HepG2 (cell line): Measurements from ENCODE around the gene ITPRIP. TPM values are rescaled to one million over a fixed set of nuclear protein-coding genes. Genes with fewer than 3 reads are reported as not detected.

Source experiments
- HDAC1 ChIP-seq: sonication (generic); formaldehyde crosslinking; IDR thresholded peaks from 2 replicates; pipeline ENCODE4 v1.5.1; 2020; ENCODE audit warnings: mild to moderate bottlenecking, missing genetic modification reagents
- MAZ ChIP-seq, 2 experiments: sonication (generic) in 1 of 2; formaldehyde crosslinking in 1 of 2; IDR thresholded peaks; 2 replicates each; pipeline versions ENCODE4 v1.5.0 to v1.6.1; 2012 to 2020; ENCODE audit warnings: low read depth in 2 of 2, mild to moderate bottlenecking in 2 of 2, borderline replicate concordance in 1 of 2, improper control_type of control experiment in 1 of 2, low read length in 1 of 2, missing genetic modification reagents in 1 of 2, moderate library complexity in 1 of 2
- MBNL3 ChIP-seq: fragments of 250-450 bp; sonication (Bioruptor Pico); conservative IDR thresholded peaks from 2 replicates; pipeline ENCODE4 v1.8.0; 2022; ENCODE audit warnings: mild to moderate bottlenecking, inconsistent platforms
- MED1 ChIP-seq: sonication (generic); formaldehyde crosslinking; IDR thresholded peaks from 2 replicates; pipeline ENCODE4 v1.4.0; 2020; ENCODE audit warnings: missing genetic modification reagents
- STAG1 ChIP-seq: sonication (generic); formaldehyde crosslinking; IDR thresholded peaks from 2 replicates; pipeline ENCODE4 v1.4.0; 2020; ENCODE audit warnings: missing genetic modification reagents
- ZBTB46 ChIP-seq: sonication (generic); formaldehyde crosslinking; IDR thresholded peaks from 2 replicates; pipeline ENCODE4 v1.4.0; 2020; ENCODE audit warnings: mild to moderate bottlenecking, missing genetic modification reagents, borderline replicate concordance
- ZEB1 ChIP-seq: IDR thresholded peaks from 2 replicates; pipeline ENCODE4 v1.6.1; 2012; ENCODE audit warnings: mild to moderate bottlenecking, low read depth, inconsistent platforms; ENCODE audit not compliant: insufficient replicate concordance
- ZNF414 ChIP-seq: sonication (generic); formaldehyde crosslinking; IDR thresholded peaks from 2 replicates; pipeline ENCODE4 v1.5.0; 2020; ENCODE audit warnings: missing genetic modification reagents
- ZNF816 ChIP-seq: sonication (generic); formaldehyde crosslinking; IDR thresholded peaks from 2 replicates; pipeline ENCODE4 v1.8.0; 2022; ENCODE audit warnings: missing genetic modification reagents, mild to moderate bottlenecking, borderline replicate concordance
- polyA plus RNA-seq, 8 experiments: library from polyadenylated mRNA; depleted of rRNA in 3 of 8; stranded (reverse) in 7 of 8; unstranded in 1 of 8; fragments of >200 nt; fragmentation: Illumina TruSeq in 4 of 8; extraction: Trizol in 4 of 8; gene quantifications; 2 replicates each; pipeline versions ENCODE4 v1.2.1 to v1.2.3, GENCODE V29; 2011 to 2016; ENCODE audit warnings: low read depth in 4 of 8, missing spikeins in 1 of 8, mixed read lengths in 1 of 8; ENCODE audit not compliant: insufficient read depth in 1 of 8
- total RNA-seq, 5 experiments: library from RNA; depleted of rRNA; stranded (reverse); fragments of >200 nt; fragmentation: Illumina TruSeq; extraction: Trizol; gene quantifications; 2 replicates each; pipeline ENCODE4 v1.2.3, GENCODE V29; 2016; ENCODE audit warnings: low read depth in 1 of 5
- TF ChIP-seq, protein P1 (sequence below): sonication (generic); formaldehyde crosslinking; IDR thresholded peaks from 2 replicates; pipeline ENCODE4 v1.4.0; 2020; ENCODE audit warnings: mild to moderate bottlenecking, missing genetic modification reagents
- TF ChIP-seq, protein P2 (sequence below): conservative IDR thresholded peaks from 2 replicates; pipeline ENCODE4 v1.6.1; 2018; ENCODE audit warnings: missing genetic modification reagents

Gene ITPRIP
- total and polyA plus RNA-seq, 2 of the 13 experiments (the other 11 are each of a cell fraction or from before 2014, with no cell fraction given): 1.00 to 2.8 TPM

DNA sequence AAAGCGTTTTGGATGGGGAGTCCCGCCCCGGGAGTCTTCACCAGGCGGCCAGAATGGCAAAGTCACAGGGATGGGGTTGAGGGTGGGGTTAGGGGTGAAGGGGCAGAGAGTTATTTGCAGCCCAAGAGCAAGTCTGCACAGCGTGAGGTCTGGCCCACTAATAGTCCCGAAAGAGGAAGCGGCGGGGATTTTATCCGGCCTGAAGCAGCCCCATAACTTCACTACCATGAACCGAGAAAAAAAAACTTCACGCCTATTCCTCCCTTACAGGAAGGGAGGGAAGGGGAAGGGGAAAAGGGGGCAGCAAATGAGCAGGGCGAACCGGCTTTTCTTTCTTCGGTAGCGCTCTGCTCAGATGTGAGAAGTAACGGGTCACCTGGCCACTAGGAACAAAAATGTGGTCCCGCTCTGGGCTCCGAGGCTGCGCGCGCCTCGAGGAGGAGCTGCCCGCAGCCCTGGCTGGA lies 712 bp downstream of the ITPRIP start (continued):
- no peak for TF ChIP-seq ZBTB46 (CRISPR knock-in tag)
- TF ChIP-seq, protein P1, sequence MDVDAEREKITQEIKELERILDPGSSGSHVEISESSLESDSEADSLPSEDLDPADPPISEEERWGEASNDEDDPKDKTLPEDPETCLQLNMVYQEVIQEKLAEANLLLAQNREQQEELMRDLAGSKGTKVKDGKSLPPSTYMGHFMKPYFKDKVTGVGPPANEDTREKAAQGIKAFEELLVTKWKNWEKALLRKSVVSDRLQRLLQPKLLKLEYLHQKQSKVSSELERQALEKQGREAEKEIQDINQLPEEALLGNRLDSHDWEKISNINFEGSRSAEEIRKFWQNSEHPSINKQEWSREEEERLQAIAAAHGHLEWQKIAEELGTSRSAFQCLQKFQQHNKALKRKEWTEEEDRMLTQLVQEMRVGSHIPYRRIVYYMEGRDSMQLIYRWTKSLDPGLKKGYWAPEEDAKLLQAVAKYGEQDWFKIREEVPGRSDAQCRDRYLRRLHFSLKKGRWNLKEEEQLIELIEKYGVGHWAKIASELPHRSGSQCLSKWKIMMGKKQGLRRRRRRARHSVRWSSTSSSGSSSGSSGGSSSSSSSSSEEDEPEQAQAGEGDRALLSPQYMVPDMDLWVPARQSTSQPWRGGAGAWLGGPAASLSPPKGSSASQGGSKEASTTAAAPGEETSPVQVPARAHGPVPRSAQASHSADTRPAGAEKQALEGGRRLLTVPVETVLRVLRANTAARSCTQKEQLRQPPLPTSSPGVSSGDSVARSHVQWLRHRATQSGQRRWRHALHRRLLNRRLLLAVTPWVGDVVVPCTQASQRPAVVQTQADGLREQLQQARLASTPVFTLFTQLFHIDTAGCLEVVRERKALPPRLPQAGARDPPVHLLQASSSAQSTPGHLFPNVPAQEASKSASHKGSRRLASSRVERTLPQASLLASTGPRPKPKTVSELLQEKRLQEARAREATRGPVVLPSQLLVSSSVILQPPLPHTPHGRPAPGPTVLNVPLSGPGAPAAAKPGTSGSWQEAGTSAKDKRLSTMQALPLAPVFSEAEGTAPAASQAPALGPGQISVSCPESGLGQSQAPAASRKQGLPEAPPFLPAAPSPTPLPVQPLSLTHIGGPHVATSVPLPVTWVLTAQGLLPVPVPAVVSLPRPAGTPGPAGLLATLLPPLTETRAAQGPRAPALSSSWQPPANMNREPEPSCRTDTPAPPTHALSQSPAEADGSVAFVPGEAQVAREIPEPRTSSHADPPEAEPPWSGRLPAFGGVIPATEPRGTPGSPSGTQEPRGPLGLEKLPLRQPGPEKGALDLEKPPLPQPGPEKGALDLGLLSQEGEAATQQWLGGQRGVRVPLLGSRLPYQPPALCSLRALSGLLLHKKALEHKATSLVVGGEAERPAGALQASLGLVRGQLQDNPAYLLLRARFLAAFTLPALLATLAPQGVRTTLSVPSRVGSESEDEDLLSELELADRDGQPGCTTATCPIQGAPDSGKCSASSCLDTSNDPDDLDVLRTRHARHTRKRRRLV (CRISPR knock-in tag): 0 out of 2 replicates have a peak, but pooled peaks have one; percentile 11
- TF ChIP-seq MAZ (IDR thresholded peaks at IDR 0.05; ENCODE audit: borderline replicate concordance, low read depth, low read length): no peak
- TF ChIP-seq MAZ (CRISPR knock-in tag; IDR thresholded peaks at IDR 0.05; ENCODE audit: low read depth): peak; percentile 20; the same call in 1 of the 2 replicates
- 0 out of 2 replicates have a peak, but pooled peaks have one; percentile 8 for TF ChIP-seq MED1 (CRISPR knock-in tag)
- TF ChIP-seq ZNF414: 0 out of 2 replicates have a peak, but pooled peaks have one; percentile 33
- no peak for TF ChIP-seq STAG1 (CRISPR knock-in tag)
- TF ChIP-seq ZEB1: peak; percentile 8
- no peak for TF ChIP-seq MBNL3 (CRISPR knock-in tag)
- 0 out of 2 replicates have a peak, but pooled peaks have one; percentile 5 for TF ChIP-seq HDAC1
- 0 out of 2 replicates have a peak, but pooled peaks have one; percentile 29 for TF ChIP-seq ZNF816
- TF ChIP-seq, protein P2, sequence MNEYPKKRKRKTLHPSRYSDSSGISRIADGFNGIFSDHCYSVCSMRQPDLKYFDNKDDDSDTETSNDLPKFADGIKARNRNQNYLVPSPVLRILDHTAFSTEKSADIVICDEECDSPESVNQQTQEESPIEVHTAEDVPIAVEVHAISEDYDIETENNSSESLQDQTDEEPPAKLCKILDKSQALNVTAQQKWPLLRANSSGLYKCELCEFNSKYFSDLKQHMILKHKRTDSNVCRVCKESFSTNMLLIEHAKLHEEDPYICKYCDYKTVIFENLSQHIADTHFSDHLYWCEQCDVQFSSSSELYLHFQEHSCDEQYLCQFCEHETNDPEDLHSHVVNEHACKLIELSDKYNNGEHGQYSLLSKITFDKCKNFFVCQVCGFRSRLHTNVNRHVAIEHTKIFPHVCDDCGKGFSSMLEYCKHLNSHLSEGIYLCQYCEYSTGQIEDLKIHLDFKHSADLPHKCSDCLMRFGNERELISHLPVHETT (CRISPR knock-in tag): no peak
